SK-N-SH (cell line): ENCODE results near the gene CRIM1. TPM values are rescaled to one million over a fixed set of nuclear protein-coding genes. Genes with fewer than 3 reads are reported as not detected.

Experiments used
- CTCF ChIA-PET: fragments of 300-600, 350-600 bp; formaldehyde crosslinking; extraction: SDS; loops from one replicate; lab custom pipeline; 2021; lab: Yijun Ruan, JAX
- POLR2A ChIA-PET: fragments of 350-600 bp; sonication (Branson Sonifier 250); formaldehyde crosslinking; extraction: SDS; loops from one replicate; lab custom pipeline; 2020; ENCODE audit warnings: antibody characterized with exemption, inconsistent platforms; lab: Yijun Ruan, JAX
- DNase-seq: peaks from one replicate; pipeline ENCODE4 v3.0.0; 2012
- H2AFZ ChIP-seq: fragments of 200-600 bp; sonication (generic); 2 replicates; pipeline ENCODE4 v1.8.1; 2016; ENCODE audit warnings: antibody characterized with exemption, mild to moderate bottlenecking, low read depth
- H3F3A ChIP-seq: fragments of 200-600 bp; sonication (generic); replicated peaks from 2 replicates; pipeline ENCODE3; 2016; ENCODE audit warnings: antibody characterized with exemption, mild to moderate bottlenecking; ENCODE audit not compliant: insufficient read depth
- H3K27ac ChIP-seq, 2 experiments: fragments of 200-500 bp in 1 of 2; fragments of 200-600 bp in 1 of 2; sonication (Bioruptor generic) in 1 of 2; sonication (generic), shearing (Covaris generic) in 1 of 2; 2 replicates each; pipeline versions ENCODE4 v1.5.1 to v1.6.1; 2014 to 2016; ENCODE audit warnings: low read depth in 2 of 2, inconsistent platforms in 1 of 2, low read length in 1 of 2, mild to moderate bottlenecking in 1 of 2, mixed read lengths in 1 of 2
- H3K27me3 ChIP-seq: fragments of 200-600 bp; sonication (generic), shearing (Covaris generic); 2 replicates; pipeline ENCODE4 v1.6.1; 2016; ENCODE audit warnings: mixed run types; ENCODE audit not compliant: insufficient read depth
- H3K36me3 ChIP-seq, 2 experiments: fragments of 200-500 bp in 1 of 2; fragments of 200-600 bp in 1 of 2; sonication (Bioruptor generic) in 1 of 2; sonication (generic) in 1 of 2; replicated peaks in 1 of 2; 2 replicates each; pipeline versions ENCODE3 to v1.5.1; 2014 to 2016; ENCODE audit warnings: low read length in 1 of 2, mild to moderate bottlenecking in 1 of 2; ENCODE audit not compliant: insufficient read depth in 2 of 2, control insufficient read depth in 1 of 2
- H3K4me1 ChIP-seq, 2 experiments: fragments of 200-500 bp in 1 of 2; fragments of 200-600 bp in 1 of 2; sonication (Bioruptor generic) in 1 of 2; sonication (generic), shearing (Covaris generic) in 1 of 2; 2 replicates each; pipeline versions ENCODE4 v1.5.1 to v1.6.1; 2014 to 2016; ENCODE audit warnings: low read depth in 1 of 2, low read length in 1 of 2, mixed run types in 1 of 2; ENCODE audit not compliant: insufficient read depth in 2 of 2, control insufficient read depth in 1 of 2
- H3K4me2 ChIP-seq: fragments of 200-600 bp; sonication (generic), shearing (Covaris generic); 2 replicates; pipeline ENCODE4 v1.6.1; 2017; ENCODE audit warnings: mixed run types
- H3K4me3 ChIP-seq, 2 experiments: fragments of 200-500 bp in 1 of 2; fragments of 200-600 bp in 1 of 2; sonication (Bioruptor generic) in 1 of 2; sonication (generic), shearing (Covaris generic) in 1 of 2; 2 replicates each; pipeline versions ENCODE4 v1.5.1 to v1.8.1; 2014 to 2016; ENCODE audit warnings: low read depth in 2 of 2, inconsistent platforms in 1 of 2, low read length in 1 of 2, mild to moderate bottlenecking in 1 of 2, mixed read lengths in 1 of 2, moderate library complexity in 1 of 2
- H3K79me2 ChIP-seq: fragments of 200-600 bp; sonication (generic); 2 replicates; pipeline ENCODE4 v1.8.1; 2017; ENCODE audit warnings: mild to moderate bottlenecking; ENCODE audit not compliant: insufficient read depth
- H3K9ac ChIP-seq: fragments of 200-600 bp; sonication (generic); 2 replicates; pipeline ENCODE4 v1.6.1; 2017; ENCODE audit warnings: mixed run types
- H3K9me2 ChIP-seq: fragments of 200-600 bp; sonication (generic); 2 replicates; pipeline ENCODE4 v1.6.1; 2017; ENCODE audit warnings: mixed run types
- H3K9me3 ChIP-seq: fragments of 200-600 bp; sonication (generic); 2 replicates; pipeline ENCODE4 v1.6.1; 2017; ENCODE audit warnings: mixed run types, mild to moderate bottlenecking, moderate library complexity
- H4K20me1 ChIP-seq: fragments of 200-600 bp; sonication (generic); 2 replicates; pipeline ENCODE4 v1.6.1; 2017; ENCODE audit warnings: mild to moderate bottlenecking, mixed run types; ENCODE audit not compliant: insufficient read depth
- CHD2 ChIP-seq: fragments of 150-350 bp; IDR thresholded peaks from 2 replicates; pipeline ENCODE4 v1.6.1; 2018; ENCODE audit warnings: low read length; ENCODE audit not compliant: partially characterized antibody
- ELF1 ChIP-seq: IDR thresholded peaks from 2 replicates; pipeline ENCODE4 v1.4.0; 2012
- EP300 ChIP-seq, 2 experiments: IDR thresholded peaks; 2 replicates each; pipeline versions ENCODE4 v1.4.0 to v1.6.1; 2012; ENCODE audit warnings: borderline replicate concordance in 1 of 2, low read depth in 1 of 2, low read length in 1 of 2
- EZH2phosphoT487 ChIP-seq: fragments of 200-600 bp; sonication (generic); IDR thresholded peaks from 2 replicates; pipeline ENCODE4 v1.6.1; 2017; ENCODE audit warnings: low read depth, mixed run types, mild to moderate bottlenecking, antibody characterized with exemption, moderate library complexity, borderline replicate concordance
- FOSL2 ChIP-seq: IDR thresholded peaks from 2 replicates; pipeline ENCODE4 v1.4.0; 2012; ENCODE audit warnings: low read depth, mild to moderate bottlenecking, moderate library complexity, borderline replicate concordance
- FOXJ3 ChIP-seq: sonication (generic); formaldehyde crosslinking; IDR thresholded peaks from 2 replicates; pipeline ENCODE4 v1.5.1; 2020; ENCODE audit warnings: mild to moderate bottlenecking, missing genetic modification reagents
- GABPA ChIP-seq: IDR thresholded peaks from 2 replicates; pipeline ENCODE4 v1.4.0; 2012; ENCODE audit warnings: low read depth, mild to moderate bottlenecking
- GATA2 ChIP-seq: sonication (generic); formaldehyde crosslinking; IDR thresholded peaks from 2 replicates; pipeline ENCODE4 v1.5.0; 2020; ENCODE audit warnings: mild to moderate bottlenecking, missing genetic modification reagents
- IRF3 ChIP-seq: fragments of 150-350 bp; IDR thresholded peaks from 2 replicates; pipeline ENCODE4 v1.6.1; 2016; ENCODE audit warnings: mild to moderate bottlenecking, low read depth, low read length
- JUND ChIP-seq: IDR thresholded peaks from 2 replicates; pipeline ENCODE4 v1.4.0; 2012
- MAX ChIP-seq: IDR thresholded peaks from 2 replicates; pipeline ENCODE4 v1.4.0; 2012; ENCODE audit warnings: low read depth
- MEF2A ChIP-seq: IDR thresholded peaks from 2 replicates; pipeline ENCODE4 v1.4.0; 2012; ENCODE audit warnings: low read depth, borderline replicate concordance
- NFIC ChIP-seq: IDR thresholded peaks from 2 replicates; pipeline ENCODE4 v1.4.0; 2012; ENCODE audit warnings: borderline replicate concordance
- NRF1 ChIP-seq: IDR thresholded peaks from 2 replicates; pipeline ENCODE4 v1.6.1; 2012; ENCODE audit warnings: low read depth, mild to moderate bottlenecking, low read length
- RAD21 ChIP-seq: IDR thresholded peaks from 2 replicates; pipeline ENCODE4 v1.6.1; 2012; ENCODE audit warnings: mild to moderate bottlenecking, low read length
- RFX5 ChIP-seq: IDR thresholded peaks from 2 replicates; pipeline ENCODE4 v1.6.1; 2012; ENCODE audit warnings: mild to moderate bottlenecking, improper control_type of control experiment, low read length
- RXRA ChIP-seq: IDR thresholded peaks from 2 replicates; pipeline ENCODE4 v1.4.0; 2012; ENCODE audit warnings: low read depth, mild to moderate bottlenecking, borderline replicate concordance
- SIN3A ChIP-seq: IDR thresholded peaks from 2 replicates; pipeline ENCODE4 v1.6.1; 2012; ENCODE audit warnings: low read depth, mild to moderate bottlenecking, low read length, moderate library complexity, borderline replicate concordance
- SMC3 ChIP-seq: IDR thresholded peaks from 2 replicates; pipeline ENCODE4 v1.6.1; 2012; ENCODE audit warnings: low read depth, low read length, improper control_type of control experiment
- TAF1 ChIP-seq: IDR thresholded peaks from 2 replicates; pipeline ENCODE4 v1.6.1; 2012; ENCODE audit warnings: low read depth, mild to moderate bottlenecking, low read length, moderate library complexity, borderline replicate concordance
- TCF12 ChIP-seq: IDR thresholded peaks from 2 replicates; pipeline ENCODE4 v1.4.0; 2012
- TEAD4 ChIP-seq: IDR thresholded peaks from 2 replicates; pipeline ENCODE4 v1.4.0; 2012; ENCODE audit warnings: mild to moderate bottlenecking, borderline replicate concordance; ENCODE audit not compliant: insufficient read depth
- USF1 ChIP-seq: IDR thresholded peaks from 2 replicates; pipeline ENCODE4 v1.4.0; 2012; ENCODE audit warnings: low read depth, borderline replicate concordance
- ZBTB33 ChIP-seq: IDR thresholded peaks from 2 replicates; pipeline ENCODE4 v1.4.0; 2012; ENCODE audit warnings: low read depth, borderline replicate concordance
- WGBS: methylation state at CpG from one replicate; pipeline ENCODE4 v1.1.6; 2017; ENCODE audit warnings: low lambda C conversion rate; 5-methylcytosine and 5-hydroxymethylcytosine counted together
- polyA plus RNA-seq, 3 experiments: library from polyadenylated mRNA; depleted of rRNA; stranded (reverse); fragments of >200 nt; gene quantifications; 2 replicates each; pipeline ENCODE4 v1.2.3, GENCODE V29; 2012

Gene CRIM1
- polyA plus RNA-seq, 1 of the 3 experiments (the other 2 are of a cell fraction) = 244 TPM

GRCh38 chr2:36326286-36326685 is 29.3 kb upstream of the CRIM1 start:
- no peaks in the 10 kb centered on the region for H3F3A ChIP-seq
- no peak overlapping the region for H3K4me3 ChIP-seq
- no peaks in the 10 kb centered on the region for H3K9me2 ChIP-seq
- no peaks in the 10 kb centered on the region for H3K9me3 ChIP-seq
- 26% methylated on average over 4 of the region's 4 CpGs for WGBS
- H2AFZ ChIP-seq = no peak overlapping the region
- H3K4me2 ChIP-seq = no peak overlapping the region
- ChIA-PET CTCF (no interaction called here), POLR2A (no interaction called here)
- no peak for TF ChIP-seq CHD2
- no peak for TF ChIP-seq SMC3
- no peak for TF ChIP-seq IRF3
- TF ChIP-seq TEAD4 = no peak
- no peak for TF ChIP-seq NFIC
- no peak for TF ChIP-seq MEF2A
- no peak for TF ChIP-seq MAX
- TF ChIP-seq EP300 (IDR thresholded peaks at IDR 0.05; ENCODE audit: borderline replicate concordance in 1 of 2, low read depth in 1 of 2, low read length in 1 of 2) = no peak
- no peak for TF ChIP-seq FOXJ3 (CRISPR knock-in tag)
- no peak for TF ChIP-seq EZH2phosphoT487
- TF ChIP-seq FOSL2 = no peak
- no peak for TF ChIP-seq RFX5
- no peak for TF ChIP-seq RXRA
- TF ChIP-seq USF1 = no peak
- no peak for TF ChIP-seq RAD21
- no peak for TF ChIP-seq JUND
- TF ChIP-seq GATA2 = no peak
- TF ChIP-seq TAF1 = no peak
- TF ChIP-seq ELF1 = no peak
- no peak overlapping the region for H3K27ac ChIP-seq
- no peaks in the 10 kb centered on the region for H3K36me3 ChIP-seq
- DNase-seq = no peak
- H3K9ac ChIP-seq = no peak overlapping the region
- H4K20me1 ChIP-seq = no peaks in the 10 kb centered on the region
- no peaks in the 10 kb centered on the region for H3K27me3 ChIP-seq
- H3K79me2 ChIP-seq = no peaks in the 10 kb centered on the region
- H3K4me1 ChIP-seq = no peaks in the 10 kb centered on the region; a peak in 1 of 4 replicates

GRCh38 chr2:36329251-36329650 is 26.3 kb upstream of the CRIM1 start:
- Histone ChIP-seq H2AFZ (no peak overlapping the region), H3K9me2 (no peaks in the 10 kb centered on the region), H3F3A (no peaks in the 10 kb centered on the region), H3K9ac (no peak overlapping the region), H3K27ac (peak overlapping the region in 1 of 2 experiments; percentile 7; a peak in 1 of 4 replicates), H3K27me3 (no peaks in the 10 kb centered on the region), H3K4me2 (no peak overlapping the region), H3K4me1 (no peaks in the 10 kb centered on the region; a peak in 1 of 4 replicates), H4K20me1 (no peaks in the 10 kb centered on the region), H3K9me3 (no peaks in the 10 kb centered on the region), H3K36me3 (no peaks in the 10 kb centered on the region), H3K79me2 (no peaks in the 10 kb centered on the region), H3K4me3 (no peak overlapping the region)
- TF ChIP-seq SIN3A = no peak
- TF ChIP-seq TCF12 = no peak
- TF ChIP-seq JUND = no peak
- TF ChIP-seq RAD21 = no peak
- no peak for TF ChIP-seq EZH2phosphoT487
- TF ChIP-seq GABPA = no peak
- TF ChIP-seq NRF1 = no peak
- no peak for TF ChIP-seq ZBTB33
- TF ChIP-seq NFIC = no peak
- ChIA-PET POLR2A (no interaction called here), CTCF (interaction anchor here (0.7 to 1.2 kb wide), 4 partner anchors 10 to 38 kb away, joined by 3 to 4 read pairs (median 3); no protein-coding TSS in a partner anchor)
- no peak for DNase-seq
- whole genome bisulfite sequencing = 47% methylated on average over 2 of the region's 2 CpGs
